GM18907 (cell line): ENCODE measurements around the gene CDH20.
A peak's percentile ranks its signal among the peaks of the same experiment; 100 is the strongest.

Source experiments
- ATAC-seq: cut with Tn5 transposase; IDR thresholded peaks from one replicate; pipeline ENCODE4 v1.9.1; 2021; ENCODE audit warnings: mild to moderate bottlenecking, moderate library complexity; ENCODE audit not compliant: unreplicated experiment

Gene CDH20

GRCh38 chr18:61333271-61333745 is at the start of gene CDH20:
Gene CDH20, plus strand, starts transcription at chr18:61333430.
- no peak for ATAC-seq

DNA sequence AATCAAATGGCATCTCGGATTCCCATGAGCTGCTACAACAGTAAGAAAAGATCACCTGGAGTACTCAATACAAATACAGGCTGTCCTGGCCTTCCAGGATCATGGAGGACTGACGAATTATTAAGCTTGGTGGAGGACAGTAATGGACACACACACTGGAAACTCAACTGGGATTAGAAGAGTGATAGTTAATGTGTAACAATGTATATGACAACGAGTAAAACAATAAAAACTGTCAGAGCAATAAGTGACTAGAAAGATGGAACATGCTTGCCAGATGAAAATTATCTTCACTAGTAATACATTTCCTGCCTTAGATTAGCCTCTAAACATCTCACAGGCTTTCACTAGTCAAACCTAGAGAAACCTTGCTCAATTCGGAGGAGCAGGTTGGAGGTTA is 49.2 kb upstream of the CDH20 start:
- no peak for ATAC-seq

GRCh38 chr18:61285777-61286176 is 47.5 kb upstream of the CDH20 start:
- ATAC-seq, result no peak

DNA sequence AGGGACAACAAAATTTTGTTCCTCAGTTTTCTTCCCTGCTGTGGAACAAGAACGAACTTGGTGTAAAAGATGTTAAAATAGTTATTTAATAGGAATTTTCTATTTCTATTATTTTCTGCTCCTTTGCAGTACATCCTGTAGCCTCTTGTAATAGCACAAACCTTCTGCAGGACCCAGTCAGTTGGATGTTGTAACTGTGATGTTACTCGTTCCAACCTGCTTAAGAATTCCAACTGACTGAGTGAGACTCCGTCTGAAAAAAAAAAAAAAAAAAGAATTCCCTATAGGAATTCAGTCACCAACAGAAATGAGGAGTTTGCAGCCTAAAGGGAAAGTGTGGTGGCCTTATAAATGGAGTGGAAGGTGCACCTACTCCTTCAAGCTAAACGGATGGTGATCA is 46.4 kb upstream of the CDH20 start:
- no peak for ATAC-seq

- ATAC-seq, result no peak
Observed at GRCh38 chr18:61290616-61291015, 42.6 kb upstream of the CDH20 start.

- ATAC-seq, result peak; percentile 52
Observed at GRCh38 chr18:61292280-61293035, 40.8 kb upstream of the CDH20 start.

- ATAC-seq, result no peak
Observed at GRCh38 chr18:61295153-61295552, 38.1 kb upstream of the CDH20 start.

DNA sequence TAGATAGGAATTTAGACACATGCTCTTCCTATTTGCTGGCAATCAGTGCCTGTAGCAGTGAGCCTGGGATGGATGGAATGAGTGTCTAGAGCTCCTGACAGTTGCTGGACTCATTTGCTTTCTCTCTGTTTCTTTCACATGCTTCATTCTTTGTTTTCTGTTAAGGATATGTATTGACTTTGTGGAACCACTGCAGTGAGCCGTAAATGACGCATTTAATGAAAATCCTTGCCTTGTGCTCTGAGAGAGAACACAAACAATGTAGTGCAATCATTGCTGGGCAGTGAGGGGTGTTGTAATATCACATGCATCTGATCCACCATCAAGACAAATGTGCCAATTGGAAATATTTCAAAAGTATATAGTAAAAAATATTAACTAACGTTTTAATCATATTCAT is 25.2 kb upstream of the CDH20 start:
- no peak for ATAC-seq

DNA sequence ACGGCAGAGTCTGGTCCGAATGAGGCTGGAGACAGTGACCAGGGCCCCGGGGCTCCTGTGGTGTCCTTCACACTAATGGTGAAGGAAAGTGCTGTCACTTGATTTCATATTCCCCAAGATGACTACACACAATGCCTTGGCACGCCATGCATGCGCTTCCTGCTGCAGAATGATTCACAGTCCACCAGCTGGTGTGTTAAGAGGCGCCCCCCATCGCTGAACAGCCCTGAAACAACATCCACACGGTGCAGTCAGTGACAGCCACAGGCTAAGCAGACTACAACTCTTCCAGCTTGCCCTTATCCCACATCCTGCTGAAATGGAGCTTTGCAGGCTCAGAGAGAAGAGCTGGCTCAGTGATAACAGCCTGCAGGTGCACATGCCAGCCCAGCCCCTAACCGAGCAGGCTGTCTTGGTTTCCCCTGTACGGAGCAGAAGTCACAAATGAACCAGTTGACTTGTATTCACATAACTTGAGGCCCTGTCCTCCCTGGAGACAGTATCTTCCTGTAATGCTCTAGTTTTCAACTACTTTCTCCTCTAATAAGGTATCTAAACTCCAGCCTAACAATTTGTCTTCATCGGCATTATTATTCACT is 24.3 kb upstream of the CDH20 start:
- no peak for ATAC-seq

DNA sequence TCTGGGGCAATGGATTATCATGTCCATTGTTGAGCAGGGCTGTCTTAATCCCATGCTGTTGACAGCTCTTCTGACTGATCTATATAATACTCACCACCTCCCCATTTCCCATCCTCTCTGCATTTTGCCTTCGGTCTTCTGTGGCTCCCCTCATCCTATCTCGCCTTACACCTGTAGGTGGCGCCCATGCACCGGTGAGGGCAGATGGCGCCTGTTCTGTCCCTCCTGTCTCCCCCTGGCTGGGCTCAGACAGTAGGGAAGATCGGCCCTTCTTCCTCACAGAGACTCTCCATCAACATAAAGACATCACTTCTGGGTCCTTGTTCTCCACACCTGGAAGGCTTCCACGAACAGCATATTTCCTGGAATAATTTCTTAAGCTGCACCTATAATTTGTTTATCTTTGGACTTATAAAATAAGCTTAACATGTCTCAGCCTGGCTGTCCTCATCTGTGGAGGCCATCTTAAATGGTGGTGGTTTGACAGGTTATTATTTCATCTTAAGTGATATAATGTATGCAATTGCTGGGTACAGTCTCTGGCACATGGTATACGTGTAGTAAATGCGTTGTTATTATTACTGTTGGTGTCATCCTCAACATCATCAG is 10.9 kb upstream of the CDH20 start:
- ATAC-seq, result peak; percentile 97

DNA sequence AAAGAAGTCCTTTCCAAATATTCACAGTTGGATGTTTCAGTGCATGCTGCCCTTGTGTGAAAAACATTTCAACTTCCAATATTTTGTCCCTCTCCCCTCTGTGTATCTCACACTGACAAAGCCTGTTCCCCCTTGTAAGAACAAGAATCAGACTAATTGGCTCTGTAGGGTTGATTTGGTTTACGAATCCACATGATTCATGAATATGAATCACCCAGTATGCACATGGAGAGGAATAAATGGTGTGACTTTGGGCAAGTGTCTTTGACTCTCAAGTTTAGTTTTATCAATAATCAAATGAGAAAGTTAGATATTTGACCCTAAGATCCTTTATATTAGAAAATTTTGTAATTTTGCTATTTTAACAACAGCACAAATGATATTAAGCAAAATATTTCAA is 9.3 kb upstream of the CDH20 start:
- no peak for ATAC-seq

GRCh38 chr18:61326407-61326806 is 6.8 kb upstream of the CDH20 start:
- ATAC-seq, result no peak

GRCh38 chr18:61329398-61329797 is 3.8 kb upstream of the CDH20 start:
- no peak for ATAC-seq

GRCh38 chr18:61331051-61331450 is 2.2 kb upstream of the CDH20 start:
- no peak for ATAC-seq

DNA sequence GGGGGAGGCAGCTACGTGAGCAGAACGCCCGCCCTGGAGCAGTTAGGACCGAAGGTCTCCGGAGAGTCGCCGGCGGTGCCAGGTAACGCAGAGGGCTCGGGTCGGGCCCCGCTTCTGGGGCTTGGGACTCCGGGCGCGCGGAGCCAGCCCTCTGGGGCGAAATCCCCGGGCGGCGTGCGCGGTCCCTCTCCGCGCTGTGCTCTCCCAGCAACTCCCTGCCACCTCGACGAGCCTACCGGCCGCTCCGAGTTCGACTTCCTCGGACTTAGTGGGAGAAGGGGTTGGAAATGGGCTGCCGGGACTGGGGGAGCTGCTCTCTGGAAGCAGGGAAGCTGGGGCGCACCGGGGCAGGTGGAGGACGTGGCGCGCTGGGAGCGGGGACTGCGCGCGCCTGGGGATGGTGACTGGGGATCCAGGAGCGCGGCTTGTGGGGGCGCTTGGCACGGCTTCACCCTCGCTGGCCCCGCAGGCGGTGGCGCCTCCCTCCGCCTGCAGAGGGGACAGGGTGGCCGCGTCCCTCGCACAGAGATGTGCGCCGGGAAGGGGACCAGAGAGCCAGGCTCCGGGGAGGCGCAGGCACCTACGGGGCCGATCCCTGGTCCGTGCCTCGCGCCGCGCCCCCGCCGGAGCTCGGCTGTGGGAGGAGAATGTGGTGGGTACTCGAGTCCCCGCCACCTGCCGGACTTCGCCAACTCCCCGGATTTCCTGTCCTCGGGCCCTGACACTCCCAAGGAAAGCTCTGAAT is 688 bp downstream of the CDH20 start:
- no peak for ATAC-seq

DNA sequence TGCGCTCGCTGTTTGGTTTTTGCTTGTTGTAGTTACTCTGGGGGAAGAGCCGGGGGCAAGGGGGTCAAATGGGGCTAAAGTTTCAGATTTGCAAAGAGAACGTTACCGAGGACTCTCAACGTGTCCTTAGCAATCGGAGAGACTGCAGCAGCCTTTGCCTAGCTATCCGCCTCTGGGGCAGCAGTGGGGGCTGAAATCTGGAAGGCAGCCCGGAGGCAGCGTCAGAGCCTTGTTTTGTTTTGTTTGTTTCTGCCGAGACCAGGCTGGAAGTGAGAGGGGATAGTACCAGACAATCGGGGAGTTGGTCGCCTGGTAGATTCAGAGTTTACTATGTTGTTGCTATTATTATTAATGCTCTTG is 1.2 kb downstream of the CDH20 start:
- no peak for ATAC-seq

DNA sequence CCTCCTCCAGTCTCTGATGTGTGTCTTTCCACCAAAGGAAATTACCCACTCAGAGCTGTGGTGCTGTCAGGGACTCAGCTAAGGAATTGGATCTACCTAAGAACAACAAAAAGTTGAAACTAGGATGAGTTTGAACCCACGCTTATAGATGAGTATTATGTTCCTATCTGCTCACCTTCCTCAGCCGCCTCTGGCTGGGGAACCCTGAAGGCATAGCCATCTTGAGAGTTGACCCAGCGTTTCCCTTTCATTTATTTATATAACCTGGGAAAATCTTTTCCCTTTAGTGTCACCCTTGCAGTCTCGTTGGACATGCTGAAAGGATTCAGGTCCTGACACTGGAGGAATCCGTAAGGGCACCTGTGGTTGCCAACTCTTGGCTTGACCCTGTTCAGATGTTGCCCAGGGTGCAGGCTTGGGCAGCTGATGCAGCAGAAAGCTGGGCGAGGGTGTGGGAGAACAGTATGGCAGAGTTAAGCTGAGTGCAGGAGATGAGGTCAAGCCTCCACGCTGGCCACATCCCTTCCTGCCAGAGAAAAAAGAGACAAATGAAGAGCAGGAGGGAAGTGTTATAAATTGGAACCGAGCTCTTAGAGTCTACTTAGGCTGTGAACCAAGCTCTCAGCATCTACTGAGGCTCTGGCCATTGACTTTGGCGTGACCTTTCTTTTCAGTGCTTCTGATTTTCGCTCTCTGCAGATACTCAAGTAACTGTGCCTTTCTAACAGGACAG is 1.9 kb downstream of the CDH20 start:
- ATAC-seq, result no peak

- no peak for ATAC-seq
Observed at GRCh38 chr18:61335684-61336555, 2.7 kb downstream of the CDH20 start.

DNA sequence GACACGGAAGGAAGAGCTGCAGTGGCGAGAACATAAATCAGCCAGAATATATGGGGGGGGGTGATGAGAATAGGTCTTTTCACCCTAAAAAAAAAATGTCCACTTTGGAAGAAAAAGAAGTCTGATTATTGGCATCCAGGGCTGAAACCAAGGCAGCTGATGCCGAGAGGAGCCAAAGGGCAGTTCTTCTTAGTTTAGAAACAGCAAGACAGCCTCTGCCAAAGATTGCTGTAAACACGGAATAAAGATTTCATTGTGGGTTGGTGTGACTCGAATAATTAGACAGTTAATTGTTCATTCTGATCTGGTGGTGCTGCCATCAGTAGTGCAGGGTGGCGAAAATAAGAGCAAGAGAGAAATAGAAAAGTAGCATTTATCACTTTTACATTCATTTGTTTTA is 3.5 kb downstream of the CDH20 start:
- no peak for ATAC-seq

DNA sequence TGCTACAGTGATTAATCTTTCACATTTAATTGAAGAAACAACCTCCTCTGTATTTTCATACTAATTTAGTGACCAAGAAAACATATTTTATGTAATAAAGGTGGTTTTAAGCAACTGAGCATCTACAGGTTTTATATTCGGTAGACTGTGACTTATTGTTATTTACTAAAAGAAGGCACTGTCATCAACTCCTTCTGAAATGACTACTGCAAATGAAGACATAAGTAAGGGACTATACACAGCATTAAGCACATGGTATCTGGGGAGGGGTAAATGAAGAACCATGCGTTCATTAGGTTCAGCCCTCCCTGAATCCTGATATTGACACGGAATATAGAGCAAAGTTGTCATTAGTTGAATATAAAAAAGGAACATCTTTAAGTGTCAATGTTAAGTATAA is 4.3 kb downstream of the CDH20 start:
- ATAC-seq, result no peak
